AG04449 (cell line): ENCODE results near the gene CHAT.
"Not testable (repeated sequence)": the region's sequence is repeated elsewhere in the genome, so short reads cannot be mapped to it uniquely, and the experiment has no call there.

Experiments used
- CTCF ChIA-PET: fragments of 350-600 bp; formaldehyde crosslinking; extraction: SDS; loops from one replicate; lab custom pipeline; 2021; ENCODE audit warnings: antibody characterized with exemption; lab: Yijun Ruan, JAX
- POLR2A ChIA-PET: fragments of 400-600, 350-600 bp; formaldehyde crosslinking; extraction: SDS; loops from one replicate; lab custom pipeline; 2020; ENCODE audit warnings: antibody characterized with exemption, inconsistent platforms; lab: Yijun Ruan, JAX
- DNase-seq: peaks from one replicate; pipeline ENCODE4 v3.0.0-alpha.2; 2010; ENCODE audit warnings: low read depth, low spot score
- H3K4me3 ChIP-seq: 2 replicates; pipeline ENCODE4 v1.5.1; 2011; ENCODE audit warnings: low read depth, mild to moderate bottlenecking, control low read depth, low read length
- TF ChIP-seq, protein P1 (sequence below): IDR thresholded peaks from one replicate; pipeline ENCODE4 v1.5.1; 2011; ENCODE audit warnings: mild to moderate bottlenecking, moderate library complexity, low read length, control low read depth, inconsistent platforms; ENCODE audit not compliant: insufficient read depth; ENCODE audit errors: missing control alignments

The CHAT gene

DNA sequence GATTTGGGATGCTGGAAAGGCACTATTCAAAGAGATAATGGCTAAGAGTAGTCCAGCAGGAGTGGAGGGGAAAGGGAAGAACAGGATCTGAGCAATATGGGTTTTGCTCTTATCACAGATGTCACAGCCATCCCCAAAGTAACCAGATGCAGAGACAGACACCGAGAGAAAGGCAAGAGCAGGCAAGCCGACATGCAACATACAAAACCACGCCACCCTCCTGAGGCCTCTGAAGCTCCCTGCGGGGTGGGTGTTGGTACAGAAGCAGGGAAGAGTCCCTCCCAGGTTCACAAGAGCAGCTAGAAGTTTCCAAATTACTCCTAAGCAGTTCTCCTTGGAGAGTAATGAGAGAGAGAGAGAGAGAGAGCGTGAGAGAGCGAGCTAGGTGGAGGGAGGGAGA is 54.8 kb downstream of the CHAT start:
- no peak overlapping the region for H3K4me3 ChIP-seq
- ChIA-PET CTCF (no interaction called here), POLR2A (no interaction called here)
- DNase-seq: no peak
- TF ChIP-seq, protein P1, sequence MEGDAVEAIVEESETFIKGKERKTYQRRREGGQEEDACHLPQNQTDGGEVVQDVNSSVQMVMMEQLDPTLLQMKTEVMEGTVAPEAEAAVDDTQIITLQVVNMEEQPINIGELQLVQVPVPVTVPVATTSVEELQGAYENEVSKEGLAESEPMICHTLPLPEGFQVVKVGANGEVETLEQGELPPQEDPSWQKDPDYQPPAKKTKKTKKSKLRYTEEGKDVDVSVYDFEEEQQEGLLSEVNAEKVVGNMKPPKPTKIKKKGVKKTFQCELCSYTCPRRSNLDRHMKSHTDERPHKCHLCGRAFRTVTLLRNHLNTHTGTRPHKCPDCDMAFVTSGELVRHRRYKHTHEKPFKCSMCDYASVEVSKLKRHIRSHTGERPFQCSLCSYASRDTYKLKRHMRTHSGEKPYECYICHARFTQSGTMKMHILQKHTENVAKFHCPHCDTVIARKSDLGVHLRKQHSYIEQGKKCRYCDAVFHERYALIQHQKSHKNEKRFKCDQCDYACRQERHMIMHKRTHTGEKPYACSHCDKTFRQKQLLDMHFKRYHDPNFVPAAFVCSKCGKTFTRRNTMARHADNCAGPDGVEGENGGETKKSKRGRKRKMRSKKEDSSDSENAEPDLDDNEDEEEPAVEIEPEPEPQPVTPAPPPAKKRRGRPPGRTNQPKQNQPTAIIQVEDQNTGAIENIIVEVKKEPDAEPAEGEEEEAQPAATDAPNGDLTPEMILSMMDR: no peak

DNA sequence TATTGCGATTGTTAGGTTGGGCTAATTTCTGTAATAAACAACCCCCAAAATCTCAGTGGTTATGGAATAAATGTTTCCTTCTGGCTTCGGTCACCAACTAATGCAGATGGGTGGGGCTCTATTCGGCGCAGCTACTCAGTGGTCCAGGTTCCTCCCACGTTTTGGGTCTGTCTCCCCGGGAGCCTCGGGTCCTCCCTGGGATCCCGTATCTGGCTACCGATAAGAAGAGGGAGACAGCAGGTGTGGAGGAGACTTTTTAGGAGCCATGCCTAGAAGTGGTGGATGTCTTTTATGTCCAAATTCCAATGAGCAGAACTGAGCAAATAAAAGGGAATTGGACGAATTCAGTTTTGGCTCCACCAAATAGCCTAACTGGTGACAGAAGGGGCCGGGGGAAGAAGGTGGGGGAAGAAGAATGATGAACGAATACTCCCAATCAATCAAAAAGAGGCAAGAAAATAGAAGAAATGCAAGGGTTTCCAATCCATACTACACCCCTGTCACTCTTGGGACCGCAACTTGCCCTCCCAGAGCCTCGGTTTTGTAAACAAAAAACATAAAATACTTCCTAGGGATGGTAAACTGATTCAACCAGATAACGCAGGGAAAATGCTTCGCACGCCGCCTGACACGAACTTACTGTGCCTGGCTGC is 65.1 kb downstream of the CHAT start:
- peak overlapping the region; percentile 25; the same call in 1 of the 2 replicates for H3K4me3 ChIP-seq
- ChIA-PET POLR2A (no interaction called here), CTCF (no interaction called here)
- no peak for DNase-seq
- TF ChIP-seq, protein P1: no peak

DNA sequence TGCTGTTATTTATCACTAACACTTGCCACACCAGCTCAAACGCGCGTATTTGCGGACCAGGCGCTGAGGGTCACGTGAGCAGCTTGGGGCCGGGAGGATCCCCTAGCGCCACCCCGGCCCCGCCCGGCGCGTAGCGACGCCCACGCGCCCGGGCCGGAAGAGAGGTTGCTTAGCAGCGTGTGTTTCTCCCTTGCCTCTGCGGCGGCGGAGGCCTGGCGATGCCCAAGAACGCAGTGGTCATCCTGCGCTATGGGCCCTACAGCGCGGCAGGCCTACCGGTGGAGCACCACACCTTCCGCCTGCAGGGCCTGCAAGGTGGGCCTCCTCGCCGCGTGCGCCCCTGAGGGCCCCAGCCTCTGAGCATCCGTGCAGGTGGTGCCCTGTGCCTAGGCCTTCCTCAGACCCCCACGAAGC is 65.7 kb downstream of the CHAT start, which contains the start of gene C10orf53:
TSS of gene C10orf53 (plus strand) at position 172 of the 414 bp plus-strand sequence. CDS start at position 219, 47 bp downstream.
- POLR2A ChIA-PET: no interaction called here
- CTCF ChIA-PET: no interaction called here
- peak within 1 kb of the TSS; percentile 25; the same call in 1 of the 2 replicates for H3K4me3 ChIP-seq
- no peak for DNase-seq
- TF ChIP-seq, protein P1: no peak

DNA sequence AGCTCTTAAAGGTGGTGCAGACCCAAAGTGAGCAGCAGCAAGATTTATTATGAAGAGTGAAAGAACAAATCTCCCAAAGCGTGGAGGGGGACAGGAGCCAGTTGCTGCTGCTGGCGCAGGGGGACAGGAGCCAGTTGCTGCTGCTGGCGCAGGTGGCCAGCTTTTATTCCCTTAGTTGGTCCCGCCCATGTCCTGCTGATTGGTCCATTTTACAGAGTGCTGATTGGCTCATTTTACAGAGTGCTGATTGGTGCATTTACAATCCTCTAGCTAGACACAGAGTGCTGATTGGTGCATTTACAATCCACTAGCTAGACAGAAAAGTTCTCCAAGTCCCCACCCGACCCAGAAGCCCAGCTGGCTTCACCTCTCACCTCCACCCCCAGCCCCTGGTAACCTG is 68.6 kb downstream of the CHAT start:
- POLR2A ChIA-PET: not testable (repeated sequence)
- CTCF ChIA-PET: interaction anchor here (0.9 kb wide), 1 partner anchor 9 kb away, joined by 4 read pairs; no protein-coding TSS in a partner anchor

DNA sequence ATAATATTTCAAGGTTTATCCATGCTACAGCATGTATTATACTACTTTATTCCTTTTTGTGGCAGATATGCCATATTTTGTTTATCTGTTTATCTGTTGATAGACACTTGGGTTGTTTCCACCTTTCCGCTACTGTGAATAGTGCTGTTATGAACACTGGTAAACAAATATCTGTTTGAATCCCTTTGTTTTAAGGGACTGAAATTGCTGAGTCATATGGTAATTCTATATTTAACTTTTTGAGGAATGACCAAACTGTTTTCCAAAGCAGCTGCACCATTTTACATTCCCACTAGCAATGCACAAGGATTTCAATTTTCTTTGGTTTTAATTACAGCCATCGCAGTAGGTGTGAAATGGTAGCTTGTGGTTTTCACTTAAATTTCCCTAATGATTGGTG is 69.0 kb downstream of the CHAT start:
- H3K4me3 ChIP-seq: no peak overlapping the region
- ChIA-PET POLR2A (no interaction called here), CTCF (interaction anchor here (0.9 kb wide), 1 partner anchor 9 kb away, joined by 4 read pairs; no protein-coding TSS in a partner anchor)
- TF ChIP-seq, protein P1: no peak
- no peak for DNase-seq

More for the DNA sequence above, 68.6 kb downstream of the CHAT start:
- DNase-seq, H3K4me3 ChIP-seq: not testable (repeated sequence)

DNA sequence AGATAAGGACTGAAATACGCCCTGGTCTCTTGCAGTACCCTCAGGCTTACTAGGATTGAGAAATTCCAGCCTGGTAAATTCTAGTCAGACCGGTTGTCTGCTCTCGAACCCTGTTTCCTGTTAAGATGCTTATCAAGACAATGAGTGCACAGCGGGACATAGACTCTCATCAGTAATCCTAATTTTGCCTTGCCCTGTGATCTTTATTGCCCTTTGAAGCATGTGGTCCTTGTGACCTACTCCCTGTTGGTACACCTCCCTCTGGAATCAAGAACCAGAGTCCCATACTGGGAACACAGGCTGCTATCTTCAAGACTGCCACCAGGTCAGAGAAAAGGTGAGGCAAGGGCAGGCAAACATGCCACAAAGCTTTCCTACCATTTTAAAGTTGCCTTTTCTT is 72.8 kb downstream of the CHAT start:
- ChIA-PET CTCF (no interaction called here), POLR2A (no interaction called here)
- TF ChIP-seq, protein P1: no peak

More for the DNA sequence above, 72.8 kb downstream of the CHAT start:
- no peak overlapping the region for H3K4me3 ChIP-seq
- DNase-seq: no peak
